ENCODE results near the gene RXRB.
"Not testable (repeated sequence)": the region's sequence is repeated elsewhere in the genome, so short reads cannot be mapped to it uniquely, and the experiment has no call there.

The RXRB gene

GRCh38 chr6:33156964-33157363 lies 43.5 kb downstream of the RXRB start:
- Histone ChIP-seq H3K4me3 (ENCODE audit: low read length, poor library complexity, severe bottlenecking) (no peak overlapping the region), H2AFZ (ENCODE audit: low read length) (no peak overlapping the region), H3K4me2 (ENCODE audit: low read depth, low read length, poor library complexity, severe bottlenecking) (no peak overlapping the region), H3K27me3 (ENCODE audit: insufficient read depth, low read length, poor library complexity, severe bottlenecking) (peaks cover 16% of the 10 kb centered on the region), H3K9me2 (replicated peaks; ENCODE audit: low read depth, low read length) (no peaks in the 10 kb centered on the region), H3K36me3 (ENCODE audit: insufficient read depth, low read length) (no peaks in the 10 kb centered on the region), H4K20me1 (ENCODE audit: insufficient read depth, low read length, poor library complexity, severe bottlenecking) (no peaks in the 10 kb centered on the region), H3K9ac (ENCODE audit: low read depth, low read length, poor library complexity, severe bottlenecking) (no peak overlapping the region), H3K79me2 (ENCODE audit: insufficient read depth, low read length) (no peaks in the 10 kb centered on the region), H3K4me1 (ENCODE audit: insufficient read depth, low read length, poor library complexity, severe bottlenecking) (peaks cover 14% of the 10 kb centered on the region), H3F3A (ENCODE audit: low read depth) (no peaks in the 10 kb centered on the region), H3K9me3 (ENCODE audit: insufficient read depth, low read depth, low read length) (no peaks in the 10 kb centered on the region)
- TF ChIP-seq CTCF (conservative IDR thresholded peaks at IDR 0.05; ENCODE audit: low read length): no peak
- TF ChIP-seq EZH2phosphoT487 (IDR thresholded peaks at IDR 0.05; ENCODE audit: borderline replicate concordance): no peak

GRCh38 chr6:33156561-33156960 lies 43.9 kb downstream of the RXRB start:
- Histone ChIP-seq H3K4me2 (ENCODE audit: low read depth, low read length, poor library complexity, severe bottlenecking) (no peak overlapping the region), H3K36me3 (ENCODE audit: insufficient read depth, low read length) (no peaks in the 10 kb centered on the region), H3K79me2 (ENCODE audit: insufficient read depth, low read length) (no peaks in the 10 kb centered on the region), H2AFZ (ENCODE audit: low read length) (no peak overlapping the region), H3K4me3 (ENCODE audit: low read length, poor library complexity, severe bottlenecking) (no peak overlapping the region), H4K20me1 (ENCODE audit: insufficient read depth, low read length, poor library complexity, severe bottlenecking) (no peaks in the 10 kb centered on the region), H3K4me1 (ENCODE audit: insufficient read depth, low read length, poor library complexity, severe bottlenecking) (peaks cover 10% of the 10 kb centered on the region), H3F3A (ENCODE audit: low read depth) (no peaks in the 10 kb centered on the region), H3K27me3 (ENCODE audit: insufficient read depth, low read length, poor library complexity, severe bottlenecking) (peaks cover 16% of the 10 kb centered on the region), H3K9ac (ENCODE audit: low read depth, low read length, poor library complexity, severe bottlenecking) (no peak overlapping the region), H3K9me2 (replicated peaks; ENCODE audit: low read depth, low read length) (no peaks in the 10 kb centered on the region), H3K9me3 (ENCODE audit: insufficient read depth, low read depth, low read length) (no peaks in the 10 kb centered on the region)
- TF ChIP-seq CTCF (conservative IDR thresholded peaks at IDR 0.05; ENCODE audit: low read length): no peak
- no peak for TF ChIP-seq EZH2phosphoT487 (IDR thresholded peaks at IDR 0.05; ENCODE audit: borderline replicate concordance)

GRCh38 chr6:33154349-33154748 lies 46.1 kb downstream of the RXRB start:
- H3K9me3 ChIP-seq (ENCODE audit: insufficient read depth, low read depth, low read length): no peaks in the 10 kb centered on the region

GRCh38 chr6:33151050-33151449 lies 49.4 kb downstream of the RXRB start:
- TF ChIP-seq CTCF (conservative IDR thresholded peaks at IDR 0.05; ENCODE audit: low read length) (no peak), EZH2phosphoT487 (IDR thresholded peaks at IDR 0.05; ENCODE audit: borderline replicate concordance) (no peak)
- Histone ChIP-seq H3K9me2 (replicated peaks; ENCODE audit: low read depth, low read length) (no peaks in the 10 kb centered on the region), H3F3A (ENCODE audit: low read depth) (no peaks in the 10 kb centered on the region), H3K27me3 (ENCODE audit: insufficient read depth, low read length, poor library complexity, severe bottlenecking) (peaks cover 10% of the 10 kb centered on the region), H3K4me2 (ENCODE audit: low read depth, low read length, poor library complexity, severe bottlenecking) (no peak overlapping the region), H3K4me3 (ENCODE audit: low read length, poor library complexity, severe bottlenecking) (no peak overlapping the region), H3K4me1 (ENCODE audit: insufficient read depth, low read length, poor library complexity, severe bottlenecking) (no peaks in the 10 kb centered on the region), H3K9ac (ENCODE audit: low read depth, low read length, poor library complexity, severe bottlenecking) (no peak overlapping the region), H3K9me3 (ENCODE audit: insufficient read depth, low read depth, low read length) (no peaks in the 10 kb centered on the region), H3K79me2 (ENCODE audit: insufficient read depth, low read length) (no peaks in the 10 kb centered on the region), H2AFZ (ENCODE audit: low read length) (no peak overlapping the region), H4K20me1 (ENCODE audit: insufficient read depth, low read length, poor library complexity, severe bottlenecking) (no peaks in the 10 kb centered on the region), H3K36me3 (ENCODE audit: insufficient read depth, low read length) (no peaks in the 10 kb centered on the region)

More at GRCh38 chr6:33154349-33154748, 46.1 kb downstream of the RXRB start:
- H2AFZ ChIP-seq (ENCODE audit: low read length): no peak overlapping the region
- no peak overlapping the region for H3K4me3 ChIP-seq (ENCODE audit: low read length, poor library complexity, severe bottlenecking)
- no peaks in the 10 kb centered on the region for H3F3A ChIP-seq (ENCODE audit: low read depth)
- H3K27me3 ChIP-seq (ENCODE audit: insufficient read depth, low read length, poor library complexity, severe bottlenecking): peaks cover 16% of the 10 kb centered on the region
- no peak for TF ChIP-seq EZH2phosphoT487 (IDR thresholded peaks at IDR 0.05; ENCODE audit: borderline replicate concordance)
- H3K9me2 ChIP-seq (replicated peaks; ENCODE audit: low read depth, low read length): no peaks in the 10 kb centered on the region
- no peaks in the 10 kb centered on the region for H3K79me2 ChIP-seq (ENCODE audit: insufficient read depth, low read length)
- H3K36me3 ChIP-seq (ENCODE audit: insufficient read depth, low read length): no peaks in the 10 kb centered on the region
- H3K4me2 ChIP-seq (ENCODE audit: low read depth, low read length, poor library complexity, severe bottlenecking): no peak overlapping the region
- H3K9ac ChIP-seq (ENCODE audit: low read depth, low read length, poor library complexity, severe bottlenecking): no peak overlapping the region
- no peaks in the 10 kb centered on the region for H4K20me1 ChIP-seq (ENCODE audit: insufficient read depth, low read length, poor library complexity, severe bottlenecking)
- H3K4me1 ChIP-seq (ENCODE audit: insufficient read depth, low read length, poor library complexity, severe bottlenecking): no peaks in the 10 kb centered on the region

- H3K4me1 ChIP-seq (ENCODE audit: insufficient read depth, low read length, poor library complexity, severe bottlenecking); H3K9me2 ChIP-seq (replicated peaks; ENCODE audit: low read depth, low read length); H3K79me2 ChIP-seq (ENCODE audit: insufficient read depth, low read length); H3K4me3 ChIP-seq (ENCODE audit: low read length, poor library complexity, severe bottlenecking); H2AFZ ChIP-seq (ENCODE audit: low read length); H3K4me2 ChIP-seq (ENCODE audit: low read depth, low read length, poor library complexity, severe bottlenecking); H3F3A ChIP-seq (ENCODE audit: low read depth); H3K27me3 ChIP-seq (ENCODE audit: insufficient read depth, low read length, poor library complexity, severe bottlenecking); H3K9me3 ChIP-seq (ENCODE audit: insufficient read depth, low read depth, low read length); H4K20me1 ChIP-seq (ENCODE audit: insufficient read depth, low read length, poor library complexity, severe bottlenecking); H3K9ac ChIP-seq (ENCODE audit: low read depth, low read length, poor library complexity, severe bottlenecking); H3K36me3 ChIP-seq (ENCODE audit: insufficient read depth, low read length): not testable (repeated sequence)
Measured at GRCh38 chr6:33150560-33150959, 49.9 kb downstream of the RXRB start.
